AG09319 (cell line): Measurements from ENCODE around the gene AXDND1.

Source experiments
- DNase-seq: peaks from one replicate; pipeline ENCODE4 v3.0.0-alpha.2; 2010; ENCODE audit warnings: low read depth; ENCODE audit errors: extremely low read depth
- TF ChIP-seq, protein P1 (sequence below): IDR thresholded peaks from 2 replicates; pipeline ENCODE4 v1.5.1; 2011; ENCODE audit warnings: low read depth, mild to moderate bottlenecking, inconsistent platforms, low read length, moderate library complexity

AXDND1 gene

DNA sequence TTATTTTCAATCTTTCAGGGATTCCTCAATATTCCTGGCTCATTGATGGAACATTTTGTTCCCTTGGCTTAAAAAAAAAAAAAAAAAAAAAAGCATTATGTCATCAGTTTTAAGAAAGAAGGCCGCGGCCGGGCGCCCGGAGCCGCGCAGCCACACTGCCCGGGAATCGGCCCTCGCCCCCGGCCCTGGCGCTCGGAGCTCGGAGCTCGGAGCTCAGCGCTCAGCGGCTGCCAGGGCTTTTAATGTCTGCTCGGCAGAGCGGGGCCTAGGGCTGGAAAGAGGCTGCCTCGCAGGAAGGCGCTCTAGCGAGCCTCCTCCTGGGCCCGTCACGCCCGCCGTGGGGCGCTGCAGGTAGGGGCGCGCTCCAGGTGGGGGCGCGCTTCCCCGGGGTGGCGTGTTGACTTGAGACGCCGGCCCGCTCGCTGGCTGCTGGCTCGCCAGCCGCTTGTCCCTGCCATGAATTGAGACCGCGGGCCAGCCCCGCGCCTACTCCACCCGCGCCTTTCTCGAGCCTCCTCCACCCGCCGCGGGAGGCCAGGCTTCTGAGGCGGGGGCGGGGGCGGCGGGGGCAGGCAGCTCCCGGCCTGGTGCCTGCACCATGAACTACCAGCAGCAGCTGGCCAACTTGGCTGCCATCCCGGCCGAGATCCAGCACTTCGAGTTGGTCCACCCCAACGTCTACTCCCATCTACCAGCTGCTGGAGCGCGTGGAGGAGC, 220.5 kb downstream of the AXDND1 start:
- TF ChIP-seq, protein P1, sequence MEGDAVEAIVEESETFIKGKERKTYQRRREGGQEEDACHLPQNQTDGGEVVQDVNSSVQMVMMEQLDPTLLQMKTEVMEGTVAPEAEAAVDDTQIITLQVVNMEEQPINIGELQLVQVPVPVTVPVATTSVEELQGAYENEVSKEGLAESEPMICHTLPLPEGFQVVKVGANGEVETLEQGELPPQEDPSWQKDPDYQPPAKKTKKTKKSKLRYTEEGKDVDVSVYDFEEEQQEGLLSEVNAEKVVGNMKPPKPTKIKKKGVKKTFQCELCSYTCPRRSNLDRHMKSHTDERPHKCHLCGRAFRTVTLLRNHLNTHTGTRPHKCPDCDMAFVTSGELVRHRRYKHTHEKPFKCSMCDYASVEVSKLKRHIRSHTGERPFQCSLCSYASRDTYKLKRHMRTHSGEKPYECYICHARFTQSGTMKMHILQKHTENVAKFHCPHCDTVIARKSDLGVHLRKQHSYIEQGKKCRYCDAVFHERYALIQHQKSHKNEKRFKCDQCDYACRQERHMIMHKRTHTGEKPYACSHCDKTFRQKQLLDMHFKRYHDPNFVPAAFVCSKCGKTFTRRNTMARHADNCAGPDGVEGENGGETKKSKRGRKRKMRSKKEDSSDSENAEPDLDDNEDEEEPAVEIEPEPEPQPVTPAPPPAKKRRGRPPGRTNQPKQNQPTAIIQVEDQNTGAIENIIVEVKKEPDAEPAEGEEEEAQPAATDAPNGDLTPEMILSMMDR = no peak; the same call in 1 of the 2 replicates
- no peak for DNase-seq

DNA sequence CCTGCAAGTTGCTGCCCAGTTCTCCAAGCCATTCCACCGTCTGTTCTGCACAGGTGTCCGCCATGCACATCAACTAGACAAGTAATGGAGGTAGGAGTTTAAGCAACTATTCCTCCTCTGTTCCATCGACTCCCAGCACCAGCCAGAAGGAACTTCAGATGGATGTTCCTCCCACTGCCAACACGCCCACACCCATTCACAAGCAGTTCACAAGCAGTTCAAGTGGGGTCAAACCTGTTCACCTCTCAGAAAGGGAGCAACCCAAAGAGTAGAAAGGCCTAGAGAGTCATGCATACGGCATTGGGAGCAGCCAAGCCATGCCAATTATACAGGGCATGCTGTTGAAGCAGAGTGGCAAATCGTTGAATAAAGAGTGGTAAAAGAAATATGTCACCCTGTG, 221.6 kb downstream of the AXDND1 start:
- DNase-seq = no peak
- TF ChIP-seq, protein P1 = no peak

DNA sequence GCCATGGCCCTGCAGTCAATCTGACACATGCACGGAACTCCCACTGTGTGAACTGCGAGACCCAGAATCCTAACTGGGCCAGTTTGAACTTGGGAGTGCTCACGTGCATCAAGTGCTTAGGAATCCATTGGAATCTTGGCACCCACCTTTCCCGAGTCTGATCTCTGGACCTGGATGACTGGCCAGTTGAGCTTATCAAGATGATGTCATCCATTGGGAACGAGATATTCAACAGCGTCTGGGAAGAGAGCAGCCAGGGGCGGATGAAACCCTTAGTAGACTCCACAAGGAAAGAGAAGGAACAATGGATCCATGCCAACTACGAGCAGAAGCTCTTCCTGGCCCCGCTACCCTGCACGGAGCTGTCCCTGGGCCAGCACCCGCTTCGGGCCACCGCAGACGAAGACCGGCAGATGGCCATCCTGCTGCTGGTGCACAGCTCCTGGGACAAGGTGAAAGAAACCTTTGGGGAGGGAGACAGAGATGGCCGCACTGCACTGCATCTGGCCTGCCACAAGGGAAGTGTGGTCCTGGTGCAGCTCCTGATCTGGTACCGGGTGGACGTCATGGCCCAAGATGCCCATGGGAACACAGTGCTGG, 222.8 kb downstream of the AXDND1 start:
- no peak for DNase-seq
- TF ChIP-seq, protein P1 = no peak

DNA sequence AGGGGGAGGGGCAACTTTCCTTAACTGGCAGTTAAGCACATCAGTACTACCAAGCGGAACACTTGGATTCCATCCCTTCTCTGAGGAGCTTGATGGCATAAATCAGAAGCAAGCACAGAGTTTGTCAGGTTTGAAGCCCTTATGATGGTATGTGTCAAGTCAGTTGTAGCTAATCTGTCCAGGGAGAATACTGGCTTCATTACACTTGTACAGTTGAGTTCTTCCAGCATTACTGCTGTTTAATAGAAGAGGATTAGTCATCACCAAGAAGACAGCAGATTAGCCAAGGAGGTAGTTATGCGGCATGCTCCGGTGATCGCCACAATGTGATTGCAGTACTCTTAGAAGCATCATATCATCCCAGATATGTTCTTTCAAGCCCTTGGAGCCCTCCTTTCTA, 223.7 kb downstream of the AXDND1 start:
- TF ChIP-seq, protein P1 = no peak
- no peak for DNase-seq

DNA sequence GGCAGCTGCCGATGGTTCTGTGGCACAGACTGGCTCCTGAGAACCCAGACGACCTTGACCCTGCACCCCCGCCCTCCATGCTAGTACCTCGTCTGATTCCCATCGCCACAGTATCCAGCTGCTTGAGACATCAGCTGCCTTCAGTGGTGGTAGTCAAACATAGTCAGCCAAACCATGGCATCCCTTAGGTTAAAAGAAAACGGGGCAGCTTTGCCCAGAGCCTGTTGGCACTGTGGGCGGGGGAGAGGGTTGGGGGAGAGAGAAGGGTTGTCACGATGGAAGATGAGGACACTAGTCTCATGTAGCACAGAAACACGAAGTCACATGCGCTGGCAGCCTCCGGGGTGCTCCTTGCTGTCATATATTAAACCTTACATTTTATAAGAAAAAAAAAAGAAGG, 224.9 kb downstream of the AXDND1 start:
- no peak for DNase-seq
- TF ChIP-seq, protein P1 = no peak

DNA sequence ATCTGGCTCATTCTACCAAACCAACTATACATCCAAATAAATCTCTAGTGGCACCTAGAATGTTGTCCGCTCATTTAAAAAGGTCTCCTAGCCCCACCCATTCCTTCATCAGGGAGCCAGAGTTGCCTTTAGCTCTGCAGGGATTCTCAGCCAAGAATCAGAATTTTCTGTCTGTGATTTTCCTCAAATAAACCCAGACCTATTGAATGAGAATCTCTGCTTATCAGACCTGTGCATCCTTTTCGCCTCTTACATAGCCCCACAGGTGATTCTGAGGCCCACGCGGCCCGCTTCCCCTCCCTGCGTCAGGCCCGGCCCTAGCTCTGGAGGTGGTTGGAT, 225.5 kb downstream of the AXDND1 start:
- no peak for DNase-seq
- TF ChIP-seq, protein P1 = no peak
